Effector memory CD4-positive, alpha-beta T cell (primary cell): Measurements from ENCODE around the gene PLGRKT.
"Not testable (repeated sequence)": the region's sequence is repeated elsewhere in the genome, so short reads cannot be mapped to it uniquely, and the experiment has no call there.

Experiments used
- DNase-seq, 3 donors: peaks; one replicate each; pipeline ENCODE4 v3.0.0-alpha.2; 2020
- H3K27ac ChIP-seq: 2 replicates; pipeline ENCODE4 v1.7.0; 2013; ENCODE audit warnings: mild to moderate bottlenecking, low read length, moderate library complexity; ENCODE audit not compliant: insufficient read depth, poor library complexity, severe bottlenecking
- H3K27me3 ChIP-seq: replicated peaks from 2 replicates; pipeline ENCODE4 v1.7.0; 2013; ENCODE audit warnings: mild to moderate bottlenecking, low read length; ENCODE audit not compliant: insufficient read depth, control insufficient read depth, poor library complexity, severe bottlenecking
- H3K36me3 ChIP-seq: 2 replicates; pipeline ENCODE4 v1.7.0; 2013; ENCODE audit warnings: mild to moderate bottlenecking, low read length, moderate library complexity; ENCODE audit not compliant: control insufficient read depth, insufficient read depth
- H3K4me1 ChIP-seq: 2 replicates; pipeline ENCODE4 v1.7.0; 2013; ENCODE audit warnings: low read length, mild to moderate bottlenecking; ENCODE audit not compliant: control insufficient read depth, insufficient read depth, poor library complexity, severe bottlenecking
- H3K4me3 ChIP-seq: 2 replicates; pipeline ENCODE4 v1.7.0; 2013; ENCODE audit warnings: low read length, low read depth, mild to moderate bottlenecking; ENCODE audit not compliant: insufficient read depth, poor library complexity, severe bottlenecking
- H3K9me3 ChIP-seq: 2 replicates; pipeline ENCODE4 v1.7.0; 2013; ENCODE audit warnings: mild to moderate bottlenecking, low read length, moderate library complexity; ENCODE audit not compliant: control insufficient read depth

PLGRKT gene

DNA sequence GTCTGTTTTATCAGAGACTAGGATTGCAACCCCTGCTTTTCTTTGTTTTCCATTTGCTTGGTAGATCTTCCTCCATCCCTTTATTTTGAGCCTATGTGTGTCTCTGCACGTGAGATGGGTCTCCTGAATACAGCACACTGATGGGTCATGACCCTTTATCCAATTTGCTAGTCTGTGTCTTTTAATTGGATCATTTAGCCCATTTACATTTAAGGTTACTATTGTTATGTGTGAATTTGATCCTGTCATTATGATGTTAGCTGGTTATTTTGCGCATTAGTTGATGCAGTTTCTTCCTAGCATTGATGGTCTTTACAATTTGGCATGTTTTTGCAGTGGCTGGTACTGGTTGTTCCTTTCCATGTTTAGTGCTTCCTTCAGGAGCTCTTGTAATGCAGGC, 37.9 kb upstream of the PLGRKT start:
- not testable (repeated sequence) for H3K4me1 ChIP-seq, H3K4me3 ChIP-seq, H3K9me3 ChIP-seq, DNase-seq, H3K27ac ChIP-seq, H3K36me3 ChIP-seq, H3K27me3 ChIP-seq

DNA sequence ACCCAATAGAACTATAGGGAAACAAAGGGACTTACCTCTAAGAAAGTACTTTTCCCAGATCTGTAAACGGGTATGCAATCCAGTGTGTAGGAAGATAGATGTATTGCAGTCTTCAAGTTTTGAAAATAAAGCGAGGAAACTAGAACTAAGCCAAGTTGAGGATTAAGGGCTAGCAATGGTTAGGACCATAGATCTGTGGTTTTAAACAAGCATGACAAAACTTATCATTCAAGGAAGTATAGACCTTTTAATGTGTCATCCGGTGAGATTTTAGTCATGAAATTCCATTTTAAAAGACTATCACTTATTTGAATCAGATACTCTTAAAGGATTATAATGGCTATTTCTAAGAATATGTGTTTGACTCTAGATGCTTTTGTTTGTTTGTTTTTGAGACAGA, 33.1 kb upstream of the PLGRKT start:
- Histone ChIP-seq H3K9me3 (no peaks in the 10 kb centered on the region), H3K27me3 (no peaks in the 10 kb centered on the region), H3K4me1 (no peaks in the 10 kb centered on the region), H3K4me3 (no peak overlapping the region), H3K27ac (no peak overlapping the region), H3K36me3 (peaks cover 22% of the 10 kb centered on the region)
- no peak for DNase-seq

GRCh38 chr9:5470122-5470521, 32.4 kb upstream of the PLGRKT start:
- no peak for DNase-seq
- no peak overlapping the region for H3K27ac ChIP-seq
- H3K36me3 ChIP-seq: peaks cover 28% of the 10 kb centered on the region
- no peaks in the 10 kb centered on the region for H3K27me3 ChIP-seq
- H3K9me3 ChIP-seq: no peaks in the 10 kb centered on the region
- no peak overlapping the region for H3K4me3 ChIP-seq
- H3K4me1 ChIP-seq: no peaks in the 10 kb centered on the region

GRCh38 chr9:5468850-5469249, 31.1 kb upstream of the PLGRKT start:
- Histone ChIP-seq H3K36me3 (peaks cover 37% of the 10 kb centered on the region), H3K9me3 (no peaks in the 10 kb centered on the region), H3K4me3 (no peak overlapping the region), H3K27me3 (no peaks in the 10 kb centered on the region), H3K4me1 (no peaks in the 10 kb centered on the region), H3K27ac (no peak overlapping the region)
- DNase-seq: no peak

GRCh38 chr9:5466766-5467165, 29.0 kb upstream of the PLGRKT start:
- H3K9me3 ChIP-seq: no peaks in the 10 kb centered on the region
- peaks cover 51% of the 10 kb centered on the region for H3K36me3 ChIP-seq
- no peaks in the 10 kb centered on the region for H3K27me3 ChIP-seq
- no peak overlapping the region for H3K4me3 ChIP-seq
- no peak for DNase-seq
- H3K4me1 ChIP-seq: no peaks in the 10 kb centered on the region
- H3K27ac ChIP-seq: no peak overlapping the region

DNA sequence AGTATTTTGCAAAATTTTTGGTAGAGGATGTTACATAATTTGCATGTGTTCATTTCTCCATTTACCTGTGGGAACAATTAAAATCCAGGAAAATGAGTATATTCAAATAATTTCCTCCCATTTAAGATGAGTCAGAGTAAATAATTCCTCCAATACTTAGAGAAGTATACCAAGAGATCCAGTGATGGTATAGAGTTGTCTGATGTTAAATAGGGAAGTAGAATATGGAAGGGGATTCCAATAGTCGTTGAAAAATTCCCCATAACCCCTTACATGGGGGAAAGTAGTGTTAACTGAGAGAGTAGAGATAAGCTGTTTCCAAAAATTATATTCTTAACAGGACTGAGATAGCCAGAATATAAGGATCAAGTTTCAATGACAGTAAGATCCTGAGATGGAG, 28.3 kb upstream of the PLGRKT start:
- peaks cover 51% of the 10 kb centered on the region for H3K36me3 ChIP-seq
- H3K27ac ChIP-seq: no peak overlapping the region
- H3K4me3 ChIP-seq: no peak overlapping the region

DNA sequence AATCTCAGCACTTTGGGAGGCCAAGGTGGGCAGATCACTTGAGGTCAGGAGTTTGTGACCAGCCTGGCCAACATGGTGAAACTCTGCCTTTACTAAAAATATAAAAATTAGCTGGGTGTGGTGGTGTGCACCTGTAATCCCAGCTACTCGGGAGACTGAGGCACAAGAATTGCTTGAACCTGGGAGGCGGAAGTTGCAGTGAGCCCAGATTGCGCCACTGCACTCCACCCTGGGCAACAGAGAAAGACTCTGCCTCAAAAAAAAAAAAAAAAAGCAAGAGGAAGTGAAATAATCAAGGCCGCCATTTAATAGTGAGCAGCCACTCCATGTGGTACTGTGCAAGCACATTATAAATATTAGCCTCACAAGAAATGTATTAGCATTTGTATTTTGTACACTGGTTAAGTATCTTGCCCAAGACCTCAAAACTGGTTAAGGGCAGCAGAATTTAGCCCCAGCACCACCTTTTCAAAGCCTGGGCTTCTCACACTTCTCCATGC, 27.2 kb upstream of the PLGRKT start:
- H3K4me1 ChIP-seq, H3K27me3 ChIP-seq, DNase-seq, H3K27ac ChIP-seq, H3K9me3 ChIP-seq, H3K4me3 ChIP-seq: not testable (repeated sequence)
- H3K36me3 ChIP-seq: peaks cover 51% of the 10 kb centered on the region

More for the DNA sequence above, 28.3 kb upstream of the PLGRKT start:
- H3K27me3 ChIP-seq: no peaks in the 10 kb centered on the region
- no peak for DNase-seq
- H3K4me1 ChIP-seq: no peaks in the 10 kb centered on the region
- no peaks in the 10 kb centered on the region for H3K9me3 ChIP-seq

- Histone ChIP-seq H3K4me3 (no peak overlapping the region), H3K36me3 (peaks cover 27% of the 10 kb centered on the region), H3K27me3 (no peaks in the 10 kb centered on the region), H3K4me1 (peaks cover 3% of the 10 kb centered on the region), H3K27ac (no peak overlapping the region), H3K9me3 (no peaks in the 10 kb centered on the region)
- no peak for DNase-seq
These were observed 22.4 kb upstream of the PLGRKT start for GRCh38 chr9:5460157-5460556.

DNA sequence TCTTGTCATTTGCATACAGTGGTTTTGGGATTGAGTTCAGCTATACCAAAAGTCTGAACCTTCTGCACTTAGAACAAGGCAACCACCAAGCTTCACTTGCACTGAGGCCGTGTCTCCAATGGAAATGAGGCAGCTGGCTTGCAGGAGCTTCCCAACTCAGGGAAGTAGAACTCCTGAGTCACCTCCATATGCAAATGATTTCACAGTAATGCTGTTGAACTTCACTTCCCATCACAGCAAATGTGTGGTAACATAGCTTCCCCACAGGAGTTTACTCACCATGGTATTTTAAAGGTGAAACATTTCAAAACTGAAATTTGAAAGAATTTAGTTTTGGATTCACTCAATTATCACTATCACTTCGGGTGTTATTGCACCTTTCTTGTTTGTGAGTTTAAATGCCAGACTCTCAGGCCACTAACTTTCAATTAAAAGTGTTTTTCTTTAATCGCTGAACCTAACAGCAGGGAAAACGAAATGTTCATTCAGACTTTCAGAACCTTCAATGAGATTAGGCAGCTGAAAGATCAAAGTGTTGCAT, 21.6 kb upstream of the PLGRKT start:
- Histone ChIP-seq H3K4me3 (no peak overlapping the region), H3K27ac (no peak overlapping the region), H3K27me3 (no peaks in the 10 kb centered on the region), H3K36me3 (peaks cover 23% of the 10 kb centered on the region), H3K9me3 (no peaks in the 10 kb centered on the region), H3K4me1 (peaks cover 6% of the 10 kb centered on the region)
- DNase-seq: no peak

DNA sequence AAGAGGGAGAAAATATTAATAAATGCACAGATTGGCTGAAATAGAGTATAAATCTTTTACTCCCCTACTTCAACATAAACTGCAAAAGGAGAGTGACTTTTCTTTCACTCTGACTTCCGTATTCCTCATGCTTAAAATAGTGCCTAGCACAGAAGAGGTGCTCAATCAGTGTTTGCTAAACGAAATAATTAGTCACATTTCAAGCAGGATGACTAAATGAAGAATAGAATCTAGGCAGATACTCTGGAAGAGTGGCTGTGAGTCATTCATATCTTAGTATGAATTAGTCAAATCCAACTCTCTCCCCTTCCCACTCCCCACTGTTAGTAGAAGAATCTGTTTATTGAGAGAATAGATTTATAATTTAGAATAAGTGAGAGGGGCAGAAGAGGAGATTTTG, 17.5 kb upstream of the PLGRKT start:
- H3K4me1 ChIP-seq: peaks cover 11% of the 10 kb centered on the region
- DNase-seq: no peak
- H3K36me3 ChIP-seq: peaks cover 5% of the 10 kb centered on the region
- H3K4me3 ChIP-seq: no peak overlapping the region
- H3K27me3 ChIP-seq: no peaks in the 10 kb centered on the region
- no peaks in the 10 kb centered on the region for H3K9me3 ChIP-seq
- H3K27ac ChIP-seq: no peak overlapping the region
